ENCODE measurements around the gene SPTLC3. TPM values are rescaled to one million over a fixed set of nuclear protein-coding genes. Genes with fewer than 3 reads are reported as not detected.

SPTLC3 gene
- total RNA-seq, 1 donor: under 0.01 TPM

- TF ChIP-seq CTCF (IDR thresholded peaks at IDR 0.05; ENCODE audit: insufficient read depth, low read depth, low read length): no peak
- H3K4me3 ChIP-seq (ENCODE audit: low read depth, low read length): no peak overlapping the region
- DNase-seq (ENCODE audit: low read depth): no peak
Measured at GRCh38 chr20:13131688-13132087, 122.9 kb downstream of the SPTLC3 start.

- no peak overlapping the region for H3K4me3 ChIP-seq (ENCODE audit: low read depth, low read length)
- DNase-seq (ENCODE audit: low read depth): no peak
- no peak for TF ChIP-seq CTCF (IDR thresholded peaks at IDR 0.05; ENCODE audit: insufficient read depth, low read depth, low read length)
Measured at GRCh38 chr20:13139459-13140150, 130.8 kb downstream of the SPTLC3 start.

- DNase-seq (ENCODE audit: low read depth): no peak
- no peak for TF ChIP-seq CTCF (IDR thresholded peaks at IDR 0.05; ENCODE audit: insufficient read depth, low read depth, low read length)
- no peak overlapping the region for H3K4me3 ChIP-seq (ENCODE audit: low read depth, low read length)
Measured at GRCh38 chr20:13140201-13140600, 131.4 kb downstream of the SPTLC3 start.

DNA sequence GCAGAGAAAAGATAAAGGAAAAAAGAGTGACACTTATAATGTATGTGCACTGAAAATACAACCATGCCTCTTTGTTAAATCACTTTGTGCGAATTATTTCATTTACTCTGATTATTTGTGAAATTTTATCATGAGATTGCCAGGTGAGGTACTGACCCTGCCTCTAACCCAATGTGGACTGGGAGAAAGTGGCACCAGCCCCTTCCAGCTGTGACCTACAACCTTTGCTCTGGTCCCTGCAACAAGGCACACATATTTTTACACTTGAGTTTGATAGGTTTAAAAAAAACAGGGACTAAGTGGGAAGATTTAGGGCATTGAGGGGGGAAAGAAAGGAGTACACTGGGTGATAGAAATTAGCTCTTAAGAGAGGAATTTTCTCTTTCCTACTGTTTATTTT is 132.0 kb downstream of the SPTLC3 start:
- no peak for TF ChIP-seq CTCF (IDR thresholded peaks at IDR 0.05; ENCODE audit: insufficient read depth, low read depth, low read length)
- no peak for DNase-seq (ENCODE audit: low read depth)
- H3K4me3 ChIP-seq (ENCODE audit: low read depth, low read length): no peak overlapping the region

DNA sequence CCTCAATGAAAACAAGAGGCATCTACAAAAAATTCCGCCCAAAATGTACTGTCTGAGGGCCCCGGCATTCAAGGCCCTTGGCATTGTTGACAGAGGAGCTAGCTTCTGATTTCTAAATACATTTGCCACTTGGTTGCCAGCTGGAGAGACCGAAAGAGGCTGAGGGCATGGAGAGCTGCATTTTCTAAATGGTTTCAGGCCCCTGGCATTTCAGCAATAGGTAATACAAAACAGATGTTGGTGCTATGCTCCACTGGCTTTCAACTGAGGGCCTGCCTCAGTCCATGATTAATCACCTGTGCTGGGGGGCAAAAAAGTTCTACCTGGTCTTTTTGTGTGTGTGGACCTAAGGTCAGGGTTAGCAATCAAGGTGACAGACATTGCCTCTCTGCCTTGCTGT is 132.8 kb downstream of the SPTLC3 start:
- no peak for DNase-seq (ENCODE audit: low read depth)
- H3K4me3 ChIP-seq (ENCODE audit: low read depth, low read length): no peak overlapping the region
- no peak for TF ChIP-seq CTCF (IDR thresholded peaks at IDR 0.05; ENCODE audit: insufficient read depth, low read depth, low read length)

DNA sequence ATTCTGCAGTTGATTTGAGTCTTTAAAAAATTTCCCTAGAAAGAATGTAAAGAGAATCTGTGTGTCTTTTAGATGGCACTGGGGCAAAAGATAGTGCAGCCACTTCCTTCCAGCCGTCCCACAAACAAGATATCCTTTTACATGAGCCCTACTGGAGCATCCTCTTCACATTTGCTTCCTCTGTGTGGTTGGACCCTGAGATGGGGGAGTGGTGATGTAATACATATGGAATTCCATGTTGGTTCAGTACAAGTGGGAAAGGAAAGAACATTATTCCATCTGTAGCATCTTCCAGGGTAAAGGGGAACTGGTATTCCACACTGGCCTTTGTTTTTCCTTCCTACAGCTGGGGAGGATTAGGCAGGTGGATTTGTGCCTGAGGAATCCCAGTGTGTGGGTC is 133.4 kb downstream of the SPTLC3 start:
- TF ChIP-seq CTCF (IDR thresholded peaks at IDR 0.05; ENCODE audit: insufficient read depth, low read depth, low read length): no peak
- no peak for DNase-seq (ENCODE audit: low read depth)
- H3K4me3 ChIP-seq (ENCODE audit: low read depth, low read length): no peak overlapping the region

All from fibroblast of villous mesenchyme (primary cell).